SK-N-SH (cell line): ENCODE data around the gene TPSAB1. TPM values are rescaled to one million over a fixed set of nuclear protein-coding genes. Genes with fewer than 3 reads are reported as not detected.

Experiments used
- CTCF ChIA-PET: fragments of 300-600, 350-600 bp; formaldehyde crosslinking; extraction: SDS; loops from one replicate; lab custom pipeline; 2021; lab: Yijun Ruan, JAX
- POLR2A ChIA-PET: fragments of 350-600 bp; sonication (Branson Sonifier 250); formaldehyde crosslinking; extraction: SDS; loops from one replicate; lab custom pipeline; 2020; ENCODE audit warnings: antibody characterized with exemption, inconsistent platforms; lab: Yijun Ruan, JAX
- DNase-seq: peaks from one replicate; pipeline ENCODE4 v3.0.0; 2012
- H2AFZ ChIP-seq: fragments of 200-600 bp; sonication (generic); 2 replicates; pipeline ENCODE4 v1.8.1; 2016; ENCODE audit warnings: antibody characterized with exemption, mild to moderate bottlenecking, low read depth
- H3F3A ChIP-seq: fragments of 200-600 bp; sonication (generic); replicated peaks from 2 replicates; pipeline ENCODE3; 2016; ENCODE audit warnings: antibody characterized with exemption, mild to moderate bottlenecking; ENCODE audit not compliant: insufficient read depth
- H3K27ac ChIP-seq, 2 experiments: fragments of 200-500 bp in 1 of 2; fragments of 200-600 bp in 1 of 2; sonication (Bioruptor generic) in 1 of 2; sonication (generic), shearing (Covaris generic) in 1 of 2; 2 replicates each; pipeline versions ENCODE4 v1.5.1 to v1.6.1; 2014 to 2016; ENCODE audit warnings: low read depth in 2 of 2, inconsistent platforms in 1 of 2, low read length in 1 of 2, mild to moderate bottlenecking in 1 of 2, mixed read lengths in 1 of 2
- H3K27me3 ChIP-seq: fragments of 200-600 bp; sonication (generic), shearing (Covaris generic); 2 replicates; pipeline ENCODE4 v1.6.1; 2016; ENCODE audit warnings: mixed run types; ENCODE audit not compliant: insufficient read depth
- H3K36me3 ChIP-seq, 2 experiments: fragments of 200-500 bp in 1 of 2; fragments of 200-600 bp in 1 of 2; sonication (Bioruptor generic) in 1 of 2; sonication (generic) in 1 of 2; replicated peaks in 1 of 2; 2 replicates each; pipeline versions ENCODE3 to v1.5.1; 2014 to 2016; ENCODE audit warnings: low read length in 1 of 2, mild to moderate bottlenecking in 1 of 2; ENCODE audit not compliant: insufficient read depth in 2 of 2, control insufficient read depth in 1 of 2
- H3K4me1 ChIP-seq, 2 experiments: fragments of 200-500 bp in 1 of 2; fragments of 200-600 bp in 1 of 2; sonication (Bioruptor generic) in 1 of 2; sonication (generic), shearing (Covaris generic) in 1 of 2; 2 replicates each; pipeline versions ENCODE4 v1.5.1 to v1.6.1; 2014 to 2016; ENCODE audit warnings: low read depth in 1 of 2, low read length in 1 of 2, mixed run types in 1 of 2; ENCODE audit not compliant: insufficient read depth in 2 of 2, control insufficient read depth in 1 of 2
- H3K4me2 ChIP-seq: fragments of 200-600 bp; sonication (generic), shearing (Covaris generic); 2 replicates; pipeline ENCODE4 v1.6.1; 2017; ENCODE audit warnings: mixed run types
- H3K4me3 ChIP-seq, 2 experiments: fragments of 200-500 bp in 1 of 2; fragments of 200-600 bp in 1 of 2; sonication (Bioruptor generic) in 1 of 2; sonication (generic), shearing (Covaris generic) in 1 of 2; 2 replicates each; pipeline versions ENCODE4 v1.5.1 to v1.8.1; 2014 to 2016; ENCODE audit warnings: low read depth in 2 of 2, inconsistent platforms in 1 of 2, low read length in 1 of 2, mild to moderate bottlenecking in 1 of 2, mixed read lengths in 1 of 2, moderate library complexity in 1 of 2
- H3K79me2 ChIP-seq: fragments of 200-600 bp; sonication (generic); 2 replicates; pipeline ENCODE4 v1.8.1; 2017; ENCODE audit warnings: mild to moderate bottlenecking; ENCODE audit not compliant: insufficient read depth
- H3K9ac ChIP-seq: fragments of 200-600 bp; sonication (generic); 2 replicates; pipeline ENCODE4 v1.6.1; 2017; ENCODE audit warnings: mixed run types
- H3K9me2 ChIP-seq: fragments of 200-600 bp; sonication (generic); 2 replicates; pipeline ENCODE4 v1.6.1; 2017; ENCODE audit warnings: mixed run types
- H3K9me3 ChIP-seq: fragments of 200-600 bp; sonication (generic); 2 replicates; pipeline ENCODE4 v1.6.1; 2017; ENCODE audit warnings: mixed run types, mild to moderate bottlenecking, moderate library complexity
- H4K20me1 ChIP-seq: fragments of 200-600 bp; sonication (generic); 2 replicates; pipeline ENCODE4 v1.6.1; 2017; ENCODE audit warnings: mild to moderate bottlenecking, mixed run types; ENCODE audit not compliant: insufficient read depth
- CHD2 ChIP-seq: fragments of 150-350 bp; IDR thresholded peaks from 2 replicates; pipeline ENCODE4 v1.6.1; 2018; ENCODE audit warnings: low read length; ENCODE audit not compliant: partially characterized antibody
- ELF1 ChIP-seq: IDR thresholded peaks from 2 replicates; pipeline ENCODE4 v1.4.0; 2012
- FOSL2 ChIP-seq: IDR thresholded peaks from 2 replicates; pipeline ENCODE4 v1.4.0; 2012; ENCODE audit warnings: low read depth, mild to moderate bottlenecking, moderate library complexity, borderline replicate concordance
- FOXM1 ChIP-seq: IDR thresholded peaks from 2 replicates; pipeline ENCODE4 v1.4.0; 2012; ENCODE audit warnings: low read depth, mild to moderate bottlenecking
- GABPA ChIP-seq: IDR thresholded peaks from 2 replicates; pipeline ENCODE4 v1.4.0; 2012; ENCODE audit warnings: low read depth, mild to moderate bottlenecking
- GATA2 ChIP-seq: sonication (generic); formaldehyde crosslinking; IDR thresholded peaks from 2 replicates; pipeline ENCODE4 v1.5.0; 2020; ENCODE audit warnings: mild to moderate bottlenecking, missing genetic modification reagents
- MEF2A ChIP-seq: IDR thresholded peaks from 2 replicates; pipeline ENCODE4 v1.4.0; 2012; ENCODE audit warnings: low read depth, borderline replicate concordance
- MXI1 ChIP-seq: IDR thresholded peaks from 2 replicates; pipeline ENCODE4 v1.6.1; 2012; ENCODE audit warnings: mild to moderate bottlenecking, low read depth, low read length, improper control_type of control experiment
- RAD21 ChIP-seq: IDR thresholded peaks from 2 replicates; pipeline ENCODE4 v1.6.1; 2012; ENCODE audit warnings: mild to moderate bottlenecking, low read length
- RXRA ChIP-seq: IDR thresholded peaks from 2 replicates; pipeline ENCODE4 v1.4.0; 2012; ENCODE audit warnings: low read depth, mild to moderate bottlenecking, borderline replicate concordance
- SIN3A ChIP-seq: IDR thresholded peaks from 2 replicates; pipeline ENCODE4 v1.6.1; 2012; ENCODE audit warnings: low read depth, mild to moderate bottlenecking, low read length, moderate library complexity, borderline replicate concordance
- SMC3 ChIP-seq: IDR thresholded peaks from 2 replicates; pipeline ENCODE4 v1.6.1; 2012; ENCODE audit warnings: low read depth, low read length, improper control_type of control experiment
- TAF1 ChIP-seq: IDR thresholded peaks from 2 replicates; pipeline ENCODE4 v1.6.1; 2012; ENCODE audit warnings: low read depth, mild to moderate bottlenecking, low read length, moderate library complexity, borderline replicate concordance
- WGBS: methylation state at CpG from one replicate; pipeline ENCODE4 v1.1.6; 2017; ENCODE audit warnings: low lambda C conversion rate; 5-methylcytosine and 5-hydroxymethylcytosine counted together
- polyA plus RNA-seq, 3 experiments: library from polyadenylated mRNA; depleted of rRNA; stranded (reverse); fragments of >200 nt; gene quantifications; 2 replicates each; pipeline ENCODE4 v1.2.3, GENCODE V29; 2012
- TF ChIP-seq, protein P1 (sequence below): IDR thresholded peaks from 2 replicates; pipeline ENCODE4 v1.4.0; 2012; ENCODE audit warnings: low read depth, borderline replicate concordance
- TF ChIP-seq, protein P2 (sequence below): IDR thresholded peaks from 2 replicates; pipeline ENCODE4 v1.4.0; 2012; ENCODE audit warnings: low read depth
- TF ChIP-seq, protein P3 (sequence below): IDR thresholded peaks from 2 replicates; pipeline ENCODE4 v1.4.0; 2012; ENCODE audit warnings: low read depth, borderline replicate concordance
- TF ChIP-seq, protein P4 (sequence below): IDR thresholded peaks from 2 replicates; pipeline ENCODE4 v1.6.1; 2012; ENCODE audit warnings: mild to moderate bottlenecking, low read depth, low read length, moderate library complexity

Gene TPSAB1
- polyA plus RNA-seq, 1 of the 3 experiments (the other 2 are of a cell fraction), result not detected

DNA sequence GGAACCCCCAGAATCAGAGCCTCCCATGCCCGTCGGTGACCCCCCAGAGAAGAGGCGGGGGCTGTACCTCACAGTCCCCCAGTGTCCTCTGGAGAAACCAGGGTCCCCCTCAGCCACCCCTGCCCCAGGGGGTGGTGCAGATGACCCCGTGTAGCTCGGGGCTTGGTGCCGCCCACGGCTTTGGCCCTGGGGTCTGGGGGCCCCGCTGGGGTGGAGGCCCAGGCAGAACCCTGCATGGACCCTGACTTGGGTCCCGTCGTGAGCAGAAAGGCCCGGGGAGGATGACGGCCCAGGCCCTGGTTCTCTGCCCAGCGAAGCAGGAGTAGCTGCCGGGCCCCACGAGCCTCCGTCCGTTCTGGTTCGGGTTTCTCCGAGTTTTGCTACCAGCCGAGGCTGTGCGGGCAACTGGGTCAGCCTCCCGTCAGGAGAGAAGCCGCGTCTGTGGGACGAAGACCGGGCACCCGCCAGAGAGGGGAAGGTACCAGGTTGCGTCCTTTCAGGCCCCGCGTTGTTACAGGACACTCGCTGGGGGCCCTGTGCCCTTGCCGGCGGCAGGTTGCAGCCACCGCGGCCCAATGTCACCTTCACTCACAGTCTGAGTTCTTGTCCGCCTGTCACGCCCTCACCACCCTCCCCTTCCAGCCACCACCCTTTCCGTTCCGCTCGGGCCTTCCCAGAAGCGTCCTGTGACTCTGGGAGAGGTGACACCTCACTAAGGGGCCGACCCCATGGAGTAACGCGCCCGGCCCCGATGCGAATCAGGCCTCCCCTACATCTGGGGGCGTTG lies 19.5 kb upstream of the TPSAB1 start:
- no peak overlapping the region for H3K4me2 ChIP-seq
- no peak overlapping the region for H3K27ac ChIP-seq
- CTCF ChIA-PET, result interaction anchor here (0.6 kb wide), 1 partner anchor 58 kb away, joined by 3 read pairs; no protein-coding TSS in a partner anchor
- H3K9ac ChIP-seq, result no peak overlapping the region
- no peaks in the 10 kb centered on the region for H3K36me3 ChIP-seq
- H3K9me2 ChIP-seq, result no peaks in the 10 kb centered on the region
- H4K20me1 ChIP-seq, result 0 out of 2 replicates have a peak, but pooled peaks cover 8% of the 10 kb centered on the region
- H3K4me1 ChIP-seq, result no peaks in the 10 kb centered on the region
- no peak for DNase-seq
- H2AFZ ChIP-seq, result no peak overlapping the region
- WGBS, result 45% methylated on average over 35 of the region's 48 CpGs
- no peaks in the 10 kb centered on the region for H3K9me3 ChIP-seq
- no peak overlapping the region for H3K4me3 ChIP-seq
- no peaks in the 10 kb centered on the region for H3F3A ChIP-seq
- TF ChIP-seq GABPA, result no peak
- POLR2A ChIA-PET, result no interaction called here
- peaks cover 83% of the 10 kb centered on the region for H3K27me3 ChIP-seq
- no peaks in the 10 kb centered on the region for H3K79me2 ChIP-seq

DNA sequence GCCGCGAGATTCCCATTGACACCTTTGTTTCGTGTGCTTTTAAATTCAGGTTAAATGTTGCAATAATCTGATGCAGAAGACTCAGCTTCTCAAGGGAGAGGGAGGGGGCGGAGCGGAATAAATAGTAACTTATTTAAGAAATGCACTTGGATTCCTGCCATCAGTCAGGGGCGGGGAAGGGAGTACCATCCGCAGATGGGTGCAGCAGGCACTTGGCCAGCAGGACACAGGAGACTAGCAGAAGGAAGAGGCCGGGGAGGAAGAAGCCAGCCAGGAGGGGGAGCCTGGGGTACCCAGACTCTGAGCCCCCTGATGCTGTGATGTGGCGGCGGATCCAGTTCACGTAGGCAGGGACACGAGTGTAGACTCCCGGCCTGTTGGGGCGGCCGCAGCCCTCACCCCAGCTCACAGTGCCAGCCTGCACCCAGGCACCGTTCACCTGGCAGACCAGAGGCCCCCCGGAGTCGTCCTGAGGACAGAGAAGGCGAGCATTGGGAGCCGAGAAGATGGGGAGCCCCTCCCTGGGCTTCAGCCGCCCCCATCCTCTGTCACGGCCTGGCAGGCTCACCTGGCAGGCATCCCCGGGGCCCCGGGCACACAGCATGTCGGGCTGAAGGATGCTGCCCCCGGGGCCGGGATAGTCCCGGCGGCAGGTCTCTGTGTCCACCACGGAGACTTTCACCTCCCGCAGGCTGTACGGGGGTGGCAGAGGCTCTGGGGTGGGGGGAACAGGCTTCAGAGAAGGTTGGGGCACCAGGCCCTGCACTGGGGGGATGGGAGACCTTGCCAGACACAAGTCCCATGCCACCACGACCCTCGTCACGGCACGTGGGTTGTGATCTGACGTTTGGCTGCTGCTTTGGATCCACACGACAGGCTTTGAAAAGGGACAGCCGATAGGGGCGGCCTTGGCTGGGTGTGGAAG lies 18.6 kb upstream of the TPSAB1 start:
- no peak overlapping the region for H2AFZ ChIP-seq
- H3K4me1 ChIP-seq, result no peaks in the 10 kb centered on the region
- WGBS, result 24% methylated on average over 23 of the region's 40 CpGs
- H3K27me3 ChIP-seq, result peaks cover 75% of the 10 kb centered on the region
- no peak overlapping the region for H3K9ac ChIP-seq
- no peaks in the 10 kb centered on the region for H3K79me2 ChIP-seq
- H3K27ac ChIP-seq, result no peak overlapping the region
- 0 out of 2 replicates have a peak, but pooled peaks cover 8% of the 10 kb centered on the region for H4K20me1 ChIP-seq
- no peak overlapping the region for H3K4me2 ChIP-seq
- no peaks in the 10 kb centered on the region for H3K36me3 ChIP-seq
- DNase-seq, result no peak
- POLR2A ChIA-PET, result no interaction called here
- CTCF ChIA-PET, result interaction anchor here (0.6 kb wide), 1 partner anchor 59 kb away, joined by 3 read pairs; no protein-coding TSS in a partner anchor
- no peaks in the 10 kb centered on the region for H3K9me2 ChIP-seq
- H3F3A ChIP-seq, result no peaks in the 10 kb centered on the region
- no peaks in the 10 kb centered on the region for H3K9me3 ChIP-seq
- no peak overlapping the region for H3K4me3 ChIP-seq
- TF ChIP-seq GATA2 (no peak), RAD21 (no peak), FOXM1 (no peak), FOSL2 (no peak), MXI1 (no peak), MEF2A (no peak), TAF1 (no peak), ELF1 (no peak), CHD2 (no peak), GABPA (no peak), SMC3 (no peak), RXRA (no peak), SIN3A (no peak)
- TF ChIP-seq, protein P1, sequence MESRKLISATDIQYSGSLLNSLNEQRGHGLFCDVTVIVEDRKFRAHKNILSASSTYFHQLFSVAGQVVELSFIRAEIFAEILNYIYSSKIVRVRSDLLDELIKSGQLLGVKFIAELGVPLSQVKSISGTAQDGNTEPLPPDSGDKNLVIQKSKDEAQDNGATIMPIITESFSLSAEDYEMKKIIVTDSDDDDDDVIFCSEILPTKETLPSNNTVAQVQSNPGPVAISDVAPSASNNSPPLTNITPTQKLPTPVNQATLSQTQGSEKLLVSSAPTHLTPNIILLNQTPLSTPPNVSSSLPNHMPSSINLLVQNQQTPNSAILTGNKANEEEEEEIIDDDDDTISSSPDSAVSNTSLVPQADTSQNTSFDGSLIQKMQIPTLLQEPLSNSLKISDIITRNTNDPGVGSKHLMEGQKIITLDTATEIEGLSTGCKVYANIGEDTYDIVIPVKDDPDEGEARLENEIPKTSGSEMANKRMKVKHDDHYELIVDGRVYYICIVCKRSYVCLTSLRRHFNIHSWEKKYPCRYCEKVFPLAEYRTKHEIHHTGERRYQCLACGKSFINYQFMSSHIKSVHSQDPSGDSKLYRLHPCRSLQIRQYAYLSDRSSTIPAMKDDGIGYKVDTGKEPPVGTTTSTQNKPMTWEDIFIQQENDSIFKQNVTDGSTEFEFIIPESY, result no peak
- TF ChIP-seq, protein P2, sequence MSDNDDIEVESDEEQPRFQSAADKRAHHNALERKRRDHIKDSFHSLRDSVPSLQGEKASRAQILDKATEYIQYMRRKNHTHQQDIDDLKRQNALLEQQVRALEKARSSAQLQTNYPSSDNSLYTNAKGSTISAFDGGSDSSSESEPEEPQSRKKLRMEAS, result no peak
- TF ChIP-seq, protein P3, sequence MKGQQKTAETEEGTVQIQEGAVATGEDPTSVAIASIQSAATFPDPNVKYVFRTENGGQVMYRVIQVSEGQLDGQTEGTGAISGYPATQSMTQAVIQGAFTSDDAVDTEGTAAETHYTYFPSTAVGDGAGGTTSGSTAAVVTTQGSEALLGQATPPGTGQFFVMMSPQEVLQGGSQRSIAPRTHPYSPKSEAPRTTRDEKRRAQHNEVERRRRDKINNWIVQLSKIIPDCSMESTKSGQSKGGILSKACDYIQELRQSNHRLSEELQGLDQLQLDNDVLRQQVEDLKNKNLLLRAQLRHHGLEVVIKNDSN, result no peak
- TF ChIP-seq, protein P4, sequence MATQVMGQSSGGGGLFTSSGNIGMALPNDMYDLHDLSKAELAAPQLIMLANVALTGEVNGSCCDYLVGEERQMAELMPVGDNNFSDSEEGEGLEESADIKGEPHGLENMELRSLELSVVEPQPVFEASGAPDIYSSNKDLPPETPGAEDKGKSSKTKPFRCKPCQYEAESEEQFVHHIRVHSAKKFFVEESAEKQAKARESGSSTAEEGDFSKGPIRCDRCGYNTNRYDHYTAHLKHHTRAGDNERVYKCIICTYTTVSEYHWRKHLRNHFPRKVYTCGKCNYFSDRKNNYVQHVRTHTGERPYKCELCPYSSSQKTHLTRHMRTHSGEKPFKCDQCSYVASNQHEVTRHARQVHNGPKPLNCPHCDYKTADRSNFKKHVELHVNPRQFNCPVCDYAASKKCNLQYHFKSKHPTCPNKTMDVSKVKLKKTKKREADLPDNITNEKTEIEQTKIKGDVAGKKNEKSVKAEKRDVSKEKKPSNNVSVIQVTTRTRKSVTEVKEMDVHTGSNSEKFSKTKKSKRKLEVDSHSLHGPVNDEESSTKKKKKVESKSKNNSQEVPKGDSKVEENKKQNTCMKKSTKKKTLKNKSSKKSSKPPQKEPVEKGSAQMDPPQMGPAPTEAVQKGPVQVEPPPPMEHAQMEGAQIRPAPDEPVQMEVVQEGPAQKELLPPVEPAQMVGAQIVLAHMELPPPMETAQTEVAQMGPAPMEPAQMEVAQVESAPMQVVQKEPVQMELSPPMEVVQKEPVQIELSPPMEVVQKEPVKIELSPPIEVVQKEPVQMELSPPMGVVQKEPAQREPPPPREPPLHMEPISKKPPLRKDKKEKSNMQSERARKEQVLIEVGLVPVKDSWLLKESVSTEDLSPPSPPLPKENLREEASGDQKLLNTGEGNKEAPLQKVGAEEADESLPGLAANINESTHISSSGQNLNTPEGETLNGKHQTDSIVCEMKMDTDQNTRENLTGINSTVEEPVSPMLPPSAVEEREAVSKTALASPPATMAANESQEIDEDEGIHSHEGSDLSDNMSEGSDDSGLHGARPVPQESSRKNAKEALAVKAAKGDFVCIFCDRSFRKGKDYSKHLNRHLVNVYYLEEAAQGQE, result no peak
